ENCODE results near the gene RNU1-3. TPM values are rescaled to one million over a fixed set of nuclear protein-coding genes. Genes with fewer than 3 reads are reported as not detected.
A peak's percentile ranks its signal among the peaks of the same experiment; 100 is the strongest.

RNU1-3 gene
- total and polyA plus RNA-seq, 2 of the 8 experiments (the other 6 are each of a cell fraction or from before 2014, with no cell fraction given) = 145 to 1,303 TPM

- TF ChIP-seq KDM5A (IDR thresholded peaks at IDR 0.05; ENCODE audit: low read length) (no peak), ATF3 (IDR thresholded peaks at IDR 0.05; ENCODE audit: insufficient read depth, low read depth, low read length) (no peak), NRF1 (IDR thresholded peaks at IDR 0.05; ENCODE audit: low read depth, low read length) (no peak), EP300 (IDR thresholded peaks at IDR 0.05; ENCODE audit: borderline replicate concordance in 1 of 2, low read depth in 2 of 2, low read length in 2 of 2) (no peak), RFX5 (IDR thresholded peaks at IDR 0.05; ENCODE audit: borderline replicate concordance, low read depth, low read length) (no peak), SIRT6 (IDR thresholded peaks at IDR 0.05; ENCODE audit: low read length) (no peak), E2F6 (IDR thresholded peaks at IDR 0.05) (0 out of 2 replicates have a peak, but pooled peaks have one; percentile 43), CEBPB (IDR thresholded peaks at IDR 0.05; ENCODE audit: low read depth, low read length) (no peak), CTCF (IDR thresholded peaks at IDR 0.05; ENCODE audit: control extremely low read depth in 1 of 3, insufficient read depth in 1 of 3, low read depth in 1 of 3, low read length in 3 of 3) (peak in 2 of 3 experiments; percentile 44 to 59; a peak in 3 of 4 replicates)
These were observed 48.0 kb downstream of the RNU1-3 start (continued) for GRCh38 chr1:16618719-16619118.

All from H1 (cell line).